Activated CD4-positive, alpha-beta T cell treated with anti-CD3 and anti-CD28 coated beads, Interleukin-2, Interleukin-4, amounts not matched to agents 100 ng/mL and 50 ng/mL, durations not matched to agents 16 hours and 8 hours (primary cell): ENCODE data around the gene STIMATE.

ENCODE experiments used
- DNase-seq: peaks from one replicate; pipeline ENCODE4 v3.0.0-alpha.2; 2020; ENCODE audit warnings: low spot score

STIMATE gene

DNA sequence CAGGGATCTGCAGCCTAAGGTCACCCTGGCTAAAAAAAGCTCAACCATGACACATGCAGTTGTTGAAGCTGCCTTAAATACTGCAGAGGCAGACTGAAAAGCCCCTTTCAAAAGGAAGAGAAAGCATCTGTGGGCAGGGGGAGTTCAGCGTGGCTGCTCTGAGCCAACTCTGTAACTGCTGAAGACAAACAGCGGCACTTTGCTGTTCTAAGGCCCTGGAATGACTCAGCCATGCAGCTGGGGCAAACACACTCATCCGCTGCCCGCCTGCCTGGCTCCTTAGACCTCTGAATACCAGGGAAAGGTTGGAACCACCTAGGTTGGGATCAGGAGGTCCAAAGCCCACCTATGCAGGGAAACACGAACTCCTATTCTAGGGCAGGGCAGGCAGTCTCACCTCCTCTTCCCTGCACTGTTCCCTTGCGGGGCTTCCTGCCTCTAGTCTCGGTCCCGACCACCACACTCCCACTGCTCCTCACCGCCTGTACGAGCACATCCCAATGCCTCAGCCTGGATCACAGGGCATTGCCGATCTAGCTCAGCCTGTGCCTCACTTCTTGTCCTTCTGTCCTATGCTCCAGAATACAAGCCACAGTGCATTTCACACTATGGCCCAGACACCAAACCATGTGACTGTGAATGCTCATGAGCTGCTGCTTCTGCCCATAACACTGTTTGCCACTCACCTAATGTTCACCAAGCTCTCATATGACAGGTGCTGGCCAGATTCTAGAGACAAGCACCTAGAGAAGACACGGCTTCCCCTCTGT lies 56.0 kb downstream of the STIMATE start:
- no peak for DNase-seq

DNA sequence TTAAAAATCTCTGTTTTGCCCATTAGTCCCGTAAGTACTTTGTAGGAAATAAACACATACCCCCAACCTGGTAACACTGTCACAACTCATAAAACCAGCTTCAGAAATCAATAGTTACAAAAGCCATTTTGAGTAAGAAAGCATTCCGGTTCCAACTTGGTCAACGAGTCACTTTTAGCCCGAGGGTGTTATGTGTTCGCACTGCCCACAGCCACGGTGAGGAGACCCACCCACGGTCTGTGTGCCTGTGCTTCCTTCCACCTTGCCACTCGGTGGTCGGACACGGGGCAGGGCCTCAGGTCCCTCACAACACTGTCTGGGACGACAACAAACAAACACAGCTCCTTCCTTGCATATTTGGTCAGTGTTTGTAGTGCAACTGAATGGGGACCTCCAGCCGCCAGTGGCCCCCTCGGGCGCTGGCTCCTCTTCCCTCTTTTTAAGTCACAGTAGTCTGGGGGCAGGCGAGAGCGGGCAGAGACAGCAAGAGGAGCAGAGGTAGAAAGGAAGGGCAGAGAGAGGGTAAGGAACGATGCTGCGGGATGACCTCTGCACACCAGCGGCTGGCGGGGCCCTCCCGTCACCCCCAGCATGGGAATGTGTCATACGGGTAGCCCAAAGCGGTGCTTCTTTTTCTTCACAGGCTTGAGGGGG lies 57.3 kb downstream of the STIMATE start:
- no peak for DNase-seq

DNA sequence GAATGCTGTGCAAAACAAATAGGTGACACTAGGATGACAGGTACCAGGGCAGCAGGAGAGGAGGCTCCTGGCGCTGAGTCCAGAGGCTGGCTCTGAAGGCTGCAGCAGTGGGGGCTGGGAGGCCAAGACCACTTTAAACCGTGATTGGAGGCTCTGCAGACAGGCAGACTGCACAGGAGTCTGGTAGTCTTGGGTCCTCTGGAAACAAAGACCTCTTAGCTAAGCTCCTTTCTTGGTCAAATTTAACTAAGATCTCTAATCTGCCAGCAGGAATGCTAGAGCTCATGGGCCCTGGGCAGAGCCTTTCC lies 58.1 kb downstream of the STIMATE start:
- no peak for DNase-seq

DNA sequence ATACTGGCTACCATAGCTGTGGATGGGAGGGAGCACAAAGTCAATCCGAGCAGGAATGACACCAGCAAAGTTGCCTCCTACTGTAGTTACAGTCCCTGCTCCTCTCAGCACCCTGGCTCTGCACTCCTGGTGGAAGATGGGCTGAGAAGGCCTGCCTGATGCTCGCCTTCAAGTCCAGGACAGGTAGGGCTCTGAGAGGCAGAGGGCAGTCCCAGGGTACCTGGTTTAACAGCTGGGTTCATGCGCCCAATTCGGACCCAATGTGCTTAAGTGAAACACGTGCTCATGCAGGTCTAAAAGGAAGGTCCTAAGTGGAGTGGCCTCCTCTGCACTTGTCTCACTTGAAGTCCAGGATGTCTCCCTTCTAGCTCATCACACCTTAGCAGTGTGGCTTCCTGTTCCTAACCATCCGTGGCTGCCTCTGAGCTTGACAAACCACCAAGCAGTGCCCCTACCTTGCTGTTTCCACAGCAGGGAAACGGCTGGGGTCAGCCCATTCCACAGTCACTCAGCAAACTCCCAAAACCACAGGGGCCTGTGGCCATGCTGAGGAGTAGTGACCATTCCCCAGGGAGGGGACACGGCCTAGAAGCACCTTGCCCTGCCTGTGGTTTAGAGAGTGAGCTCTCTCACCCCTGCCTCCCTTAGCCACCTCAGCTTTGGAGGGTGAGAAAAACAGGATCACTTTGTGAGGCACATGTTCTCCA lies 58.6 kb downstream of the STIMATE start:
- peak; percentile 31 for DNase-seq

GRCh38 chr3:52836986-52837385 lies 60.4 kb downstream of the STIMATE start:
- DNase-seq = no peak

- DNase-seq = no peak
Observed at GRCh38 chr3:52836471-52836845, 60.9 kb downstream of the STIMATE start.

DNA sequence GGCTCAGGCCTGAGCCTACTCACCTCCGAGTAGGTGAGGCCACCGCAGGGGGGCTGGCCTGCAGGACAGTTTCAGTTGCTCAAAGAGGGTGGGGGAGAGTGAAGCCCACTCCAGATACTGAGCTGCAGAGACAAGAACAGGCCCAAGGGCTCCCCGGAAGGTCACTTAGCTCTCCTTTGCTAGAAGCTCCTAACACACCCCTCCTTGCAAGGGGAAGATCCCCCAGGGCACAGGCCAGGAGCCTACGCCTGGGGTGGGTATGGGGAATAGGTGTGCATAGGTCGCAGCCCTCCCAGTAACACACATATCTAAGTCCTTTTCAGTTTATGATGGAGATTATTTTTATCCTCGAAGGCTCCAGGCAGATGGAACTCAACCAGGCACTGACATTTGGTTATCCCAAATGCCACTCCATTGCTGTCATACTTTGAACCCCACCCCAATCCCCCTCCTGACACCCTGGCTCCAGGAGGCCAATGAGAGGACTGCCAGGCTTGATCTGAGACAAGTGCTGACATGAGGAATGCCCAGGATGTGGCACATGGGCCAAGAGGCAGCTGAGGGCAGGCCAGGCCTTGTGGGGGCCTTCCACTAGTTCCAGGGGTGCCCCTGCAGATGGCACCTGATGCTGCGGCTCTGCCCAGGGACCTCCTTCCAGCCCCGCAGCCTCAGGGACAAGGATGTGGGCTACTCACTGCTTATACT lies 61.4 kb downstream of the STIMATE start:
- no peak for DNase-seq

DNA sequence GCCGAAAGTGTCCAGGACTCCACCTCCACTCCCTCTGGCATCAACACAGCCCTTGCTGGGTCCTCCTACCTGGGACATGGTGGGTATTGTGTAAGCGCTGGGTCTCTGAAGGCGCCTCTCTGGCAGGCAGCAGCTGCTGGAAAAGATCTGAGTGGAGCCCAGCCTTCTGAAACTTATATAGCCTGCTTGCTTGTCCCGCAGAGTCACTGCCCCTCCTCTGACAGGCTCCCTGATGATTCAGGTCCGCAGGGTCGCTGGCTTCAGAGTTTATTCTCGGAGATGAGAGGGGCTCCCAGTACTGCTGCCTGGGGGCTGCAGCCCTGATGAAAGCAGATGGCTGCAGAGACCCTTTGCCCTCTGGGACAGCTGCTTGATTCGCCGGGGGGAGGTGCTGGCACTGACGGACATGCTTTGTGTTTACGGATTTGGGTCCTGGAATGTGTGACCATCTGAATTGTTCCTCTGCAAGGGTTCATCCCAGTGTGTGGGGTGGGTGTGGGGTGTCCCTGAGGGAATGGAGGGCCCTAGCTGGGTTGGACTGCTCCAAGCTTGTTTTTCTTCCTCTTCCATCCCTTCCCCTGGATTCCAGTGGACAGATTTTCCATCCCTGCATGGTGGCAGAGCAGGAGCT lies 62.4 kb downstream of the STIMATE start, which contains the start of gene MUSTN1:
TSS of gene MUSTN1 (minus strand) at position 149 of the 631 bp plus-strand sequence. CDS start at position 78, 71 bp downstream.
- no peak for DNase-seq

GRCh38 chr3:52833202-52833601 lies 64.1 kb downstream of the STIMATE start:
- no peak for DNase-seq

DNA sequence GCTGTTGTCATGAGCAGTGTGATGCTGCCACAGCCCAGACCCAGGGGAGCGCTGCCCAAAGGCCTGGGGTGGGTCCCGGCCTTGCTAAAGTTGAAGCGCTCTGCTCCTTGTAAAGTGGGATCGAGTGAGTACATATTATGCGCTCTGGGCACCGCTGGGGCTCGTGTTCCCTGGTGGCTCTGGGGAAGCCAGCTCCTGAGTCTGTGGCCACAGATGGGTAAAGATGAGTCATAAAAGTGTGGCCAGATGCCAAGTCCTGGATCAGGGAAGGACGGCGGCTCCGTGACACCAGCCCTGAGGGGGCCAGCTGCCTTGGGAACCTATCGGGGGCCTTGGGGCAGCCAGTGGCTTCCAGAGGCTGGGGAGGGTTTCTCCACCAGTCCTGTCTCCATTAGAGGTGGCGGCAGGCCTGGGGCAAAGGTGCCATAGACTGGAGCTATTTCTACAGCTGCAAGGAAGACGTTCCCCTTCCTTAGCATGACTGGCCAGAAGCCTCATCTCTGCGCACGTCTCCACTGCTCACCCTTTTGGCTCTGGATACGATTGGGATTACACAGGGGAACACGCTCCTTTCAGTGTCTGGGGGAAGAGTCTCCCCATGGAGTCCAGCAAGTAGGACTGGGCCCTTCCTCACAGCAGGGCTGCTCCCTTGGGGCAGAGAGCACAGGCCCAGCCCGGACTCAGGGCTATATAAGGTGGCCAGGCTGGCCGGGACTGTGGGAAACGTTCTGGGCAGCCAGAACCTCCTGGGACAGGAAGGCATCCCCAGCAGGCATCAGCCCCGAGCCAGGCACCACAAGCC lies 65.6 kb downstream of the STIMATE start:
- no peak for DNase-seq

DNA sequence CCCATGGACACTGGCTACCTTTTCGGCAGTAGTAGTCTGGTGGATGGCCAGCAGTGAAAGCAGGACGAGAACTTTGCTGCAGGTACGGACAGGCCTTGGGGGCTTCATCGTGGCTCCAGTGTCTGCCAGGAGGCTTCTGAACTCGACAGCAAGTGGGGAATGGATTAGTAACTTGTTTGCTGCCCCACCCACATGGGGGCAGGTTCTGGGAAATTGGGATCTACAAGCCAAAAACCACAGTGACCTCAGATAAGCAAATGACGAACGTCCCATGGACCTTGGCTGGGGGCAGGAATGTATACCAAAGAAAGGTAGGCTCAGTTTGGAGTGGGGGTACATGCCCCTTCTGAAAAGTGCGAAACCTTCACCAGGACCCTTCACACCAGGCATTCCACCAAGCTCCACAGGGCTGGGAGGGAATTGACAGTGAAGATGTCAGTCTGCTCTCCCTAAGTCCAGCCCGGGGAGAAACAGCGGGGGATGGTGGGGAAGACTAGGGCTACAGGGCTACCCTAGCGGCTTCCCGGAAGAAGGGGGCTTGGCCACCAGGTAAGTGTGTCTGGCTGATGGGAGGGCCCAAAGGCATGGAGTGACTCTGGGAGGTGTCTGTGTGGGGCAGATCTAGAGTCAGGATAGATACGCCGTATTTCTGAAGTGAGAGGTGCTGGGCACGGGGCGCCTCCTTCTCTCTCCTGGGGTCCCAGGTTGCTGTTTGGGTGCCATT lies 66.7 kb downstream of the STIMATE start, which contains the start of gene ITIH4:
TSS of gene ITIH4 (minus strand) at position 138 of the 724 bp plus-strand sequence. CDS start at position 108, 30 bp downstream.
- DNase-seq = no peak

GRCh38 chr3:52829906-52830463 lies 67.4 kb downstream of the STIMATE start:
- DNase-seq = no peak

- no peak for DNase-seq
Observed at GRCh38 chr3:52829482-52829881, 67.9 kb downstream of the STIMATE start.

- DNase-seq = no peak
Observed at GRCh38 chr3:52827866-52828376, 69.4 kb downstream of the STIMATE start.

GRCh38 chr3:52827441-52827840 lies 69.9 kb downstream of the STIMATE start:
- DNase-seq = no peak

DNA sequence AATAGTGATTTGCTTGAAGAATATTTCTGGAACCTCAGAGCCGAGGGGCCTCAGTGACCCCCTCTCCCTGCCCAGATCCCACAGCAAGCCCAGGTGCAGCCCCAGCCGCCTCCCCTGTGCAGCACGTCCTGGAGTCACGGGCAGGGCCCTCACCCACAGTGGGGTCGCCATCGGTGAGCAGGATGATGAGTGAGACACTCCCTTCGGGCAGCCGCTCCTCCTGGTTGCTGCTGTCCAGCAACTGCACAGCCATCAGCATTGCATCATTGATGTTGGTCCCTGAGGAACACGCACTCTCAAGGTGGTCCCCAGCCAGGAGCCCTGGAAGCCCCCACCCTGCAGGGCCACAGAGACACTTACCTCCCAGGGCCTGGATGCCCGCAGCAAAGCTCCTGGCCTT lies 73.3 kb downstream of the STIMATE start:
- DNase-seq = no peak

DNA sequence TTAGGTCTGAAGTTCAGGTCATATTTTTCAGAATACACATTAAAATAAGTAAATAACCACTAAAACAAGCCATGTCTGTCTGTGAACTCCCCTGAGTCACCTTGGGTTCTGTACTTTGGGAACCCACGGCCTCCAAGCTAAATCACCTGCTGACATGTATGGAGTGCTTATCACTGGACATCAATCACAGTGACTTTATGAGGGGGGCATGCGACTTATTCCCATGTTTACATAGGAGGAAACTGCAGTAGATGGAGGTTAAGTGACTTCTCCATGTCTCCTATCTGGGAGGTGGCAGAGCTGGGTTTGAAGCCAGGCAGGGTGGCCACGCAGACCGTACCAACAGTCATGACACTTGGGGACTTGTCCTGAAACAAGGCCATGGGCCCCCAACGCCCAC lies 75.0 kb downstream of the STIMATE start:
- DNase-seq = no peak

DNA sequence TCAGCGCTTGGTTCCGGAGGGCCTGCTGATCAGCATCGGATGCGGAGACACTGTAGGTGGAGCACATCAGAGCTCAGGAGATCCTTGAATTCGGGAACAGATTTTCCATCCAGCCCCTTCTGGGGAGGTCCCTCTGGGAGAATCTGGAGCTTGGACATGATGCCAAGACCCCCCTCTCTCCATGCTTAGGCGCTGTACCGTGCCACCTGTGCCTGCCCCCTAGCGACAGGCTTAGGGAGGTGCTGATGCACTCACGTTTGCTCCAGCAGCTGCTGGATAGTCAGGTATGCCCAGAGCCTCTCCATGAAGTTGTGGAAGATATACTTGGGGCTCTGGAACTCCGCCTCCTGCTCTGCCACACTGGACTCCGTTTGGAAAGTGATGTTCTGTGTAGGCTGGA lies 76.6 kb downstream of the STIMATE start:
- peak; percentile 16 for DNase-seq

DNA sequence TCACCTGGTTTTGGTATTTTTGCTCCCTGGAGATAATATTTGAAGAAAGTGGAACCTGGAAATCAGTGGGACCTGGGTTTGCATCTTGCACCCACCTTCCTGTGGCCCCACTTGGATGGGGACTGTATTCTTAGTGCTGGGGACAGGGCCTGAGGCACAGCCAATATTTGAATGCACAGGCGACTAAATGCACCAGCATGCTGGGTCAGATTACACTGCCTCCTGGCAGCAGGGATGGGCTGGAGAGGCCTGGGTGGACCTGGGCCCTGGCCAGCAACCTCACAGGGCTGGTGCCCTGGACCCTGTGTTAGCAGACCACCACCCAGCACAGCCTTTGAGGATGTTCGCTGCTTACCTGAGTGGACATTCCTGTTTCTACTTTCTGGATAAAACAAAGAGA lies 77.4 kb downstream of the STIMATE start:
- no peak for DNase-seq

DNA sequence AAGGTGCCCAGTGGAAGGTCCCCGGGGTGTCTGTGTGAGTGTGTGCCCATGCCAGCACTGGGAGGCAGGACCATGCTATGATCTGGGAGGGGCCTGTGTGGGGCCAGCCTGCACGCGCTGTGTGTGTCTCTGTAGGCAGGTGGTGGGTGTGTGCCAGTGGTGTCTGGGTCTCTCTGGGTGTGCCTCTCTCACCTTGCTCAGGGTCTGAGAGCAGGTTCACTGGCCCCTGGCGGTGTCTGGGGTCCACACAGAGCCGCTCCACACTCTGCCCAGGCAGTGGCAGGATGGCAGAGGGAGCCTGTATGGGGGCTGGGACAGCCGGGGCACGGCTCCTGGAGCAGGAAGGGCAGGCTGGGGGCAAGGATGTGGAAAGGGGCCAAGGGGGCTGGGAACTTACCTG lies 79.5 kb downstream of the STIMATE start:
- DNase-seq = no peak
